Measurements from ENCODE around the gene PCGF3.

The PCGF3 gene

GRCh38 chr4:679104-679481, 26.5 kb upstream of the PCGF3 start:
- no peak for TF ChIP-seq CTCF (conservative IDR thresholded peaks at IDR 0.05)

GRCh38 chr4:679629-680028, 26.0 kb upstream of the PCGF3 start:
- no peak for TF ChIP-seq CTCF (conservative IDR thresholded peaks at IDR 0.05)
- H3K27ac ChIP-seq, result no peak overlapping the region

More at GRCh38 chr4:679104-679481, 26.5 kb upstream of the PCGF3 start:
- H3K27ac ChIP-seq, result no peak overlapping the region

GRCh38 chr4:680091-680490, 25.5 kb upstream of the PCGF3 start:
- TF ChIP-seq CTCF (conservative IDR thresholded peaks at IDR 0.05), result no peak
- H3K27ac ChIP-seq, result peak overlapping the region; percentile 64; the same call in 1 of the 2 replicates

- no peak for TF ChIP-seq CTCF (conservative IDR thresholded peaks at IDR 0.05)
- peak overlapping the region; percentile 64; the same call in 1 of the 2 replicates for H3K27ac ChIP-seq
Observed at GRCh38 chr4:680551-680927, 25.1 kb upstream of the PCGF3 start.

- H3K27ac ChIP-seq, result peak overlapping the region; percentile 64; the same call in 1 of the 2 replicates
- no peak for TF ChIP-seq CTCF (conservative IDR thresholded peaks at IDR 0.05)
Observed at GRCh38 chr4:680928-681645, 24.5 kb upstream of the PCGF3 start.

GRCh38 chr4:681736-682451, 23.7 kb upstream of the PCGF3 start:
- H3K27ac ChIP-seq, result peak overlapping the region; percentile 70

More at GRCh38 chr4:681736-682451, 23.7 kb upstream of the PCGF3 start:
- no peak for TF ChIP-seq CTCF (conservative IDR thresholded peaks at IDR 0.05)
